Gastrocnemius medialis (tissue), 4 donors: Measurements from ENCODE around the gene PTBP1.

Experiments
- CTCF ChIP-seq, 5 experiments: fragments of 450-650 bp in 3 of 5; fragments of 200-600 bp in 2 of 5; sonication (generic) in 2 of 5; IDR thresholded peaks in 4 of 5; conservative IDR thresholded peaks in 1 of 5; 1 replicate in 4 of 5; 2 replicates in 1 of 5; pipeline ENCODE4 v1.5.1; 2016 to 2019; ENCODE audit warnings: antibody characterized with exemption in 5 of 5, mild to moderate bottlenecking in 3 of 5, moderate library complexity in 3 of 5
- POLR2A ChIP-seq, 2 donors: fragments of 450-650 bp; IDR thresholded peaks; one replicate each; pipeline ENCODE4 v1.6.1; 2017; ENCODE audit warnings: antibody characterized with exemption in 2 of 2, mild to moderate bottlenecking in 2 of 2, moderate library complexity in 2 of 2

- TF ChIP-seq CTCF (IDR thresholded peaks at IDR 0.05 in 4 of 5, conservative IDR thresholded peaks at IDR 0.05 in 1 of 5) (no peak), POLR2A (IDR thresholded peaks at IDR 0.05) (no peak)
Measured at GRCh38 chr19:858284-858683, 61.0 kb downstream of the PTBP1 start.
